Measurements from ENCODE around the gene SYT13.

Gene SYT13

GRCh38 chr11:45245218-45246045 is 40.7 kb downstream of the SYT13 start:
- DNase-seq: no peak

GRCh38 chr11:45243967-45244366 is 42.2 kb downstream of the SYT13 start:
- DNase-seq: no peak

GRCh38 chr11:45239733-45240132 is 46.4 kb downstream of the SYT13 start:
- DNase-seq: no peak

- no peak for DNase-seq
These were observed 47.4 kb downstream of the SYT13 start for GRCh38 chr11:45238724-45239123.

- DNase-seq: peak; percentile 74
These were observed 48.3 kb downstream of the SYT13 start for GRCh38 chr11:45237711-45238315.

GRCh38 chr11:45234306-45235006 is 51.7 kb downstream of the SYT13 start:
- no peak for DNase-seq

GRCh38 chr11:45233804-45234170 is 52.4 kb downstream of the SYT13 start:
- no peak for DNase-seq

- DNase-seq: no peak
These were observed 52.9 kb downstream of the SYT13 start for GRCh38 chr11:45233121-45233803.

- peak; percentile 76 for DNase-seq
These were observed 53.6 kb downstream of the SYT13 start for GRCh38 chr11:45232341-45233080.

GRCh38 chr11:45229401-45230020 is 56.6 kb downstream of the SYT13 start:
- DNase-seq: no peak

GRCh38 chr11:45227836-45228235 is 58.3 kb downstream of the SYT13 start:
- no peak for DNase-seq

GRCh38 chr11:45226901-45227300 is 59.2 kb downstream of the SYT13 start:
- no peak for DNase-seq

- no peak for DNase-seq
These were observed 59.9 kb downstream of the SYT13 start for GRCh38 chr11:45225961-45226871.

GRCh38 chr11:45225277-45225676 is 60.9 kb downstream of the SYT13 start:
- DNase-seq: no peak

- DNase-seq: no peak
These were observed 61.4 kb downstream of the SYT13 start for GRCh38 chr11:45224766-45225165.

GRCh38 chr11:45223496-45223895 is 62.6 kb downstream of the SYT13 start:
- DNase-seq: no peak

GRCh38 chr11:45219411-45219810 is 66.7 kb downstream of the SYT13 start:
- no peak for DNase-seq

- no peak for DNase-seq
These were observed 67.4 kb downstream of the SYT13 start for GRCh38 chr11:45218705-45219104.

- no peak for DNase-seq
These were observed 68.2 kb downstream of the SYT13 start for GRCh38 chr11:45217991-45218390.

- no peak for DNase-seq
These were observed 69.2 kb downstream of the SYT13 start for GRCh38 chr11:45216901-45217300.

GRCh38 chr11:45216031-45216430 is 70.1 kb downstream of the SYT13 start:
- no peak for DNase-seq
